HG02981 (cell line): Measurements from ENCODE around the gene ZNF14.
"Not testable (repeated sequence)": the region's sequence is repeated elsewhere in the genome, so short reads cannot be mapped to it uniquely, and the experiment has no call there.

Experiments used
- ATAC-seq: cut with Tn5 transposase; IDR thresholded peaks from one replicate; pipeline ENCODE4 v1.9.1; 2021; ENCODE audit warnings: mild to moderate bottlenecking, moderate library complexity; ENCODE audit not compliant: unreplicated experiment

The ZNF14 gene

DNA sequence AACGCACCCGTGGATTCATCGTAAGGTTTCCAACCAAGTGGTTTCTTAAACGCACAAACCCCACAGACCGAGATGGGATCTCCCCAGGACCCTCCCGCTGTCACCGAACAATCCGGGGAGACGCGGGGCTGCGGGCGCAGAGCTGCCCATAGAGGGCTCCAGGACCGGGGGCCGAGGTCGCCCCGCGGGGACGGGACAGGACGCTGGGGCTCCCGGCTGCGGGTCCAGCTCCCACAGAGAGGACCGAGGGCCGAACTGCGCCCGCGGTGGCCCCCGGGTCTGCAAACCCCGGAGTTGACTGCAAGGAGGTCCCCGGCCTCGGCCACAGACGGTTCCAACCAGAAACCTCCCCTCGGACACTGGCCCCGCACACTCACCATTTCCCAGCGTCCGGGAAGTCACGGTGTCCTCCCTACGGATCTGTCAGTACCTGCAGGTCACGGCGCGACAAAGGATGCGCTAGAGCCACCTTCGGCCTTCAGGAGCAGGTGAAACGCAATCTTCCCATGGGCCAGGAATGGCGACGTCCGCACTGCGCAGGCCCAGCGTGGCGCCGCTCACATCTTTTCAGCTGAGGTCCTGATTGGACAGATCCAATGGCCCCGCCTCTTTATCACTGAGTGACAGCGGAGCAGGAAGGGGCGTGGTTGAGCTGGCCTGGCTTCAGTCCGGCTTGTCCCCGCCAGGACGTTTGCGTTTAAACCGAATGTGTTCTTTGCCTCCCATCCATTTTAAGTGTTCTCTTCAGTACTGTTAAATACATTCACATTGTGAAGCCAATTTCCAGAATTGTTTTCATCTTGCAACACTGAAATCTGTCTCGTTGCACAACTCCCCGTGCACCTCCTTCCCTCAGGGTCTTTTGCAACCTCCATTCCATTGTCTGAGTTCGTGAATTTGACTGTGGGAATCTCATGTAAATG lies at the start of gene ZNF14:
TSS of gene ZNF14 (minus strand) at position 534 of the 923 bp plus-strand sequence. CDS start at position 380, 154 bp downstream.
- ATAC-seq = peak; percentile 95

DNA sequence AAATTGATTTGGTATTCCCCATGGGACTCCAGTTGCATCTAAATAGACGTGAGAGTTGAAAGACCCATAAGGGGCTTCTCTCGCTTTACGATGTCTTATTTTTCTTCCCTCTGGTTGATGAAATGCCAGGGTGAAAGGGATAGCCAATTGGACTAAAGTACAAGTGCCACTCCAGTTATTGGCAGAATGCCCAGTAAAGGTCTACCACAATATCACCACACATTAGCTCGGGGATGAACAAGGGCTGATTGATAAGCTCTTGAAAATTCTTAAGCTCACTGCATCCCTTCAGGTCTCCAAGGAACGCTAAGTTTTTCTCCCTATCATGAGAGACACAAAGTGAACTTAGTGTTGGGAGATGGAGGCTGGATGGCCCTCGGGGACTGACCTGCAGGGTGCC lies 48.9 kb upstream of the ZNF14 start:
- not testable (repeated sequence) for ATAC-seq

DNA sequence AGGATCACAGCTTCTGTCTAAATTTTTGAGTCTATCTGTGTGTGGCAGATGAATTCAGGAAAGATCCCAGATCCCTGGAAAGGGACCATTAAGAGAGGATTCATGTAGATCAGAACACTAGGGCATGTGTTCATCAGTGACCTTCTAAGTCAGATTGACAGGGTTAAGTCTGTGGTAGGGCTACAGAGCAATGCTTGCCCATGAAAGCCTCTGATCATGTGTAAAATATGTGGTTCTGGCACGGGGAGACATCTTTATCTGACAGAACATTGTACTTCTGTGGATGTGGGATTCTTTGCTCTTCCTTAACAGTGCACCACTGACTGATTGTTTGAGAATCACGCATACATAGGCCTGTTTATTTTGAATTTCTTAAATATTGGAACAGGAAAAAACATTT lies 45.8 kb upstream of the ZNF14 start:
- no peak for ATAC-seq

DNA sequence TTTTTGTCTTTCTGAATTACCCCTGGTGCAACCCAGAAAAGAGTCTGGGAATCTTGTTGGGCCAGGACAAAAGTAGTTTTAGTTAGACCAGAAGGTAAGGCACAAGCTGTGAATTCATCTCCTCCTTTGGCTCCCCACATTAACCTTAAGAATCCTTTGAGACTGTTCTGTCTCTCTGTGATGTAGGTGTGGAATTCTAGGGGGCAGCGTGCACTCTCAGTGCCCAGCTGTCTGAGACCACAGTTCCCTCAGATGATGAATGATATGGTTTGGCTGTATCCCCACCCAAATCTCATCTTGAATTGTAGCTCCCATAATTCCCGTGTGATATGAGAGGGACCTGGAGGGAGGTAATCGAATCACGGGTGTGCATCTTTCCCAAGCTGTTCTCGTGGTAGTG lies 44.8 kb upstream of the ZNF14 start:
- no peak for ATAC-seq

DNA sequence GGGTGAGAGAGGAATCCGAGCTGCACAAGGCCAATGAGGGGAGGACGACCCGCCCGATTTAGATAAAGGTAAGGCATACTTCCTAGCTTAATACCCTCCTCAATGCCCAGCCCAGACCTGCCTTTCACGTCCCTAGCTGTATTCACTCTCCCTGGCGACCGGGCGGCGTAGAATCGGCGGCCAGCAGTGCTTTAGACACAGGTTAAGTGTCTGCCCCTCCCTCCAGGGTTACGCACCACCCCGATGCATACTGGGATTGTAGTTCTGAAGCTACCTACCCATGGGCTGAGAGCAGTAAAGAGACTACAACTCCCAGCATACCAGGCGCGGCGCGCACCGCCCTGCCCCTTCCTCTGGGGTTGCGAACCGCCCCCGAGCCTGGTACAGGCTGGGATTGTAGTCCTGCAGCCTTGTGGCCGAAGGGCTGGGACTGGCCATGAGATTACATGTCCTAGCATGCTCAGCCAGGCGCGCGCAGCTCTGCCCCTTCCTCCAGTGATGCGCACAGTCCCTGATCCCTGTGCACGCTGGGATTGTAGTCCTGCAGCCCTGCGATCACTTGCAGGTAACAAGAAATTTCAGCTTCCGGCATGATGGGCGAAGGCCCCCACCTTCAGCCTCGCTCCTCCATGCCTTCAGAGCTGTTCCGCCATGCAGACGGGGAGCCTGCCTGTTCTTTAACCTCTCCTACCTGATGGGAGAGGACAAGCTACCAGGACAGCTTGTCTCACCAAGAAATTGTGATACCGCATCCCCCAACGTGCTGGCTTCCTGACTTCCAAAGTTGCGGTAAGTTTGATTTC lies 43.5 kb upstream of the ZNF14 start:
- ATAC-seq = peak; percentile 97

DNA sequence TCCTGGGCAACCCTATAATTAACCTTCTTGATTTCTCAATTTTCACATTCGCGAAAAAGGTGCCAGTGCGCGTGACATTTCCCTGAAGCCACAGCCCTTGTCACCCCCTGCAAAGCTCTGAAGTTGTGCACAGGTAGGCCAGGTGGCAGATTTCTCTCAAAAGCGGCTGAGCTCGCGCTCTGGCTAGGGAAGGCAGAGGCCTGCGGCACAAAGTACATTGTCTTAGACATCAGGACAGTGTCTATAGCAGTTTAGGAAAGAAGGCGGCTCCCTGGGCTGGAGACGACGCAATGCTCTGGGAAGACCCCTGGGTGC lies 42.9 kb upstream of the ZNF14 start:
- peak; percentile 19 for ATAC-seq

DNA sequence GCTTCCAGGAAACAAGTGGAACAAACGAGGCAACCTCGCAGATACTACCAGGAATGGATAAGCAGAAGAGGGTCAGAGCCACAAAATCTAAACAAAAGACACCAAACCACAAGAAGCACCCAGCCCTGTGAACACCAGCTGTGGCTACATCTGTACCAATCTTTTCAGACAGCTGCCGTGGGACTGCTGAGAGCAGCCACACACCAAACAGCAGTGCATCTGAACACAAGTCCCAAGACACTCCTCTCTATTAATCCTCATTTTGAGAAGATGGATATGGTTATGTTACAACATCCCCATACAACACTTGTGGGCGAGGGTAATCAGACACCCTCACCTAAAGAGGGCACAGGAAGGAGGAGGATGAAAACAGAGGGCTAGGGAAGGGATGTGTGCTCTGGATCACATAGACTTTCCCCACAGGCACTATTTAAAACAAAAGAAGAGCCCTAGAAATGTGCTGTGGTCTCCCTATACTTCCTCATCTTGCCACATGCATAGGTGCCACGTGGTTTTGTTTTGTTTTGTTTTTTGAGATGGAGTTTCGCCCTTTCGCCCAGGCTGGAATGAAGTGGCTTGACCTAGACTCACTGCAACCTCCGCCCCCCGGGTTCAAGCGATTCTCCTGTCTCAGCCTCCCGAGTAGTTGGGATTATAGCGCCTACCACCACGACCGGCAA lies 41.6 kb upstream of the ZNF14 start:
- no peak for ATAC-seq

DNA sequence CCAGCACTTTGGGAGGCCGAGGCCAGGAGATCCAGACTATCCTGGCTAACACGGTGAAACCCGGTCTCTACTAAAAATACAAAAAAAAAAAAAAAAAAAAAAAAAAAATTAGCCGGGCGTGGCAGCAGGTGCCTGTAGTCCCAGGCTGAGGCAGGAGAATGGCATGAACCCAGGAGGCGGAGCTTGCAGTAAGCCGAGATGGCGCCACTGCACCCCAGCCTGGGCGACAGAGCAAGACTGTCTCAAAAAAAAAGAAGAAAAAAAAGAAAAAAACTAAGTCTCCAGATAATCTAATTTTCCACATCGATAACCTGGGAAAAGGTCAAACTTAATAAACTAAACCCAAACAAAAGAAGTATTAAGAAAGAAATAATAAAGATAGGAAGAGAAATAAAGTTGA lies 39.1 kb upstream of the ZNF14 start:
- not testable (repeated sequence) for ATAC-seq

DNA sequence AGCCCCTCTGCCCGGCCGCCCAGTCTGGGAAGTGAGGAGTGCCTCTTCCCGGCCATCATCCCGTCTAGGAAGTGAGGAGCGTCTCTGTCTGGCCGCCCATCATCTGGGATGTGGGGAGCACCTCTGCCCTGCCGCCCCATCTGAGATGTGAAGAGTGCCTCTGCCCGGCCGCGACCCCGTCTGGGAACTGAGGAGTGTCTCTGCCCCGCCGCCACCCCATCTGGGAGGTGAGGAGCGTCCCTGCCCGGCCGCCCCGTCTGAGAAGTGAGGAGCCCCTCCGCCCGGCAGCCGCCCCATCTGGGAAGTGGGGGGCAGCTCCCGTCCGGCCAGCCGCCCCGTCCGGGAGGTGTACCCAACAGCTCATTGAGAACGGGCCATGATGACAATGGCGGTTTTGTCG lies 37.1 kb upstream of the ZNF14 start:
- ATAC-seq = not testable (repeated sequence)

DNA sequence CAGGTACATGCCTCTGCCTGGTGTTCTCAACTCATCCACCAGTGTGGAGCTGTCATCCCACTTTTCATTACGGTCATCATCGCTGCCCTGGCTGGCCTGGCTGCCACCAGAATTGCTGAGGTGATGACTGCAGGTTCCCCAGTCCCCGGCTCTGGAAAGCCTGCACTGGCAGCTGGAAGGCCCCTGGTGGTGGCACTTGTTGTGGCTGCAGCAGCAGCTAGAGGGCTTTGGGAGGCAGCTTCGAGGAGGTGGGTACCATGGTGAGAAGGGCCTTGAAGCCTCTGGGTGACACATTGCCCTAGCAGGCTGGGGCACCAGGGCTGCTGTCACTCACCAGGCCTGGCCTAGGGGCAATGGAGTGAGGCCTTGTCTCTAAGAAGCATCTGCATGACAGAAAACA lies 25.3 kb upstream of the ZNF14 start:
- no peak for ATAC-seq

DNA sequence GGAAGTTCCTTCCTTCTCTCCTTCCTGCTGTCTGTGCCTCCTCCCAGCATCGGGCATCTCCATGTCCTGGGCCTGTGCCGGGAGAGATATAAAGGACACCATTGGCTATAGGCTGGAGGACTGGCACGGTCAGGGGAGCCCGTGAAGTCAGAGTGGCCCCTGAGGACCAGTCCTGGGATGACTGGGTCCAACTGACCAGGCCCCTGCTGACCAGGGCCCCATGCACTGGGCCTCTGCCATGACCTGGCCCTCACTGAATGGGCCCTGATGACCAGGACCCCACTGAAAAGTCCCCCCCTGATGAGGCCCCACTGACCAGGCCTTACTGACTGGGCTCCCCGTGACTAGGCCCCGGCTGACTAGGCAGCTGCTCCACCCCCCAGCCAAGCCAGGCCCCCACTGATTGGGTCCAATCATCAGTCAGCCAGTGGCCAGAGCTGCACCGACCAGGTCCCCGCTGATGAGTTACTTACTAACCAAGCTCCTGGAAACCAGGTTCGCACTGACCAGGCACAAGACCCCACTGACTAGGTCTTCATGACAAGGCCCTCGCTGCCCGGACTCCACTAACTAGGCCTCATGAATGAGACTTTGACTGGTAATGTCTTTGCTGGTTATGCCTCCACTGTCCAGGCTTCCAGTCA lies 20.0 kb upstream of the ZNF14 start:
- no peak for ATAC-seq

DNA sequence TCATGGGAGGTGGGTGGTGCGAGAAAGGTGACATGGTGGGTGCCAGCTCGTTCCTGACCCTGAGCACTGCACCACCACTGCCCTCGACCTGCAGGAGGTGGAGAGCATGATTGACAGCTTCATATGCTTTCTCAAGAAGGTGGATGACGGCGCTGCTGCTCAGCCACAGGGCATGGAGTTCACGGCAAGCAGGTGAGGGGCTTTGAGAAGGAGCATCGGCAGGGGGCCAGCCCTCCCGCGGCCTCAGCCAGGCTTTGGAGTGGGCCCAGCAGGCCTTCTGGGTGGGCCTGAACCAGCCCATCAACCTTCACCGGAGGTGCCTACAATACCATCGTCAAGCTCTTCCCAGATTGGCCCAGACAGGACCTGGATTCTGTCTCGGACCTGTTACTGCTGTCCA lies 18.9 kb upstream of the ZNF14 start:
- no peak for ATAC-seq

DNA sequence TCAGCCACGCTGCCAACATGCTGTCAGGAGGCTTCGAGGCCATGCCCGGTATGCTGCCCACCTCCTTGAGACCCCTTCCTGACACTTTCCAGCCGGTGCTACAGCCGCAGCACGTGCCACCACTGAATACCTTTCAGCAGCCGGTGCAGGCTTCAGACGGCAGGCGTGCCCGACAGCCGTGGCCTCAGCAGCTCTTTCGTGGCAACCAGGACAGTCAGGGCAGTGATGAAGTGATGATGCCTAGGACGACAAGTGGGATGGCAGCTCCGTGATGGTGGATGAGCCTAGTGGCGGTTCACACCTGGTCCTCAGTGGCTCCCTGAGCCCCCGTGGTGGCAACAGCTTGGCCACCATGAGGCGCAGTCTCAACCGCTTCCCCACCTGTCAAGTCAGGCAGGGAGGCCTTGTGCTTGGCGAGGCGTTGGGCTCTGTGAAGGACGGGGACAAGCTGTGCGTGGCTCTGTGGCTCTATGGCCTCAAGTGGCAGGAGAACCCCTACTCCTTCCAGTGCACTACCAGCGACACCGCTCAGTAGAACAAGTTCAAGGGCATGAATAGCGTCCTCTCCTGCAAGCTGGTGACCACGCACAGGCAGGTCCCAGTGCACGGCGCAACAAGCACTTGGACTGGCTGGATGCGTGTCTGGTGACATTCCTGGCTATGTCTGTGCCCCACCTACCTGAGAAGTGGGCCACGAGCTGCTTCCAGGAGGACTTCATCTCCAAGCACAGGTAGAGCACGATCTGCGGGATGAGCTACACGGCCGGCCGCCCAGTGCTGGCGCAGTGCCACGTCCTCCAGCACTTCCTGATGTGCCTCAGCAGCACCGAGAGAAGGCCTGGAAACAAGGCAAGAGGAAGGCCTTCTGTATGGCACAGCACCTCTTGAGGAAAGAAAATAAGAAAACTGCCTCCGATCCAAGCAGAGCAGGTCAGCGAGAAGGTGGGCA lies 18.2 kb upstream of the ZNF14 start:
- ATAC-seq = no peak

DNA sequence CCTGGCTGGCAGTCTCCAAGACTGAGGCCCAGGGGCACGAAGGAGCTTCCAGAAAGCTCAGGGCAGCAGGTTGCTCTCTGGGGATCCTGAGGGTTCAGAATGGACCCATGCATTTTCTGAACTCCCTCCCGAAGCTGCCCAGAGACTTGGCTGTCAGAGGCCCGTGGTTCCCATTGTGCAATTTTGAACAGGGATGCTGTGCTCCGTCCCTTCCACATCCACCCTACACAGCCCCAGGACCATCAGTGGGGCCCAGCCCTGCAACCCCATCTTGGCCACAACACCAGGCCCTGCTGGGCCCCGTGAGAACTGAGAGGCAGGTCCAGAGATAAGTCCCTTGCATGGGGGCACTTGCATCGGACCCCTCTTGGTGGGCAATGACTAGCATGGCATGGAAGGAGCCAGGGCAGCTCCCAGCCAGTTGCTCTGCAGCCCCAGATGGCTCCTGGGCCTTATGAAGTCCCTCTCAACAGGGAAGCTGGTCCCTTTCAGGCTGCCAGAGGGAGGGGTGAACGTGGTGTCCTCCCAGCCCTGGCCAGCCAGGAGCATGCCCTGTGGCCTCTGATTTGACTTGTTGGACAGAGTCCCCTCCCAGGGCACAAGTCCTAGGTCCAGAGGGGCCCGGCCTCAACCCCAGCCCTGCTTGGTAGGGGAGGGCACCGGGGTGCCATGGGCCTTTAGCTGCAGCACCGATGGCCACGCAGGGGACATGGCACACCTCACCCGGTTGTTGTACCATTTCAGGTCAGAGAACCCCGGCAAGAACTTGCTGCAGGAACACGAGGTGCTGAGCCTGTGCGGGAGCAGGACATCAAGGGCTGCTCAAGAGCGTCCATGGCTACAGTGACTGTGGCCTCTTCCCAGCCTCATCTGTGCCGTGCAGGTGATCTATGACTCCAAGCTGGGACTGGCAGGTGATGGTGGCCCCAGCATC lies 17.3 kb upstream of the ZNF14 start:
- no peak for ATAC-seq

DNA sequence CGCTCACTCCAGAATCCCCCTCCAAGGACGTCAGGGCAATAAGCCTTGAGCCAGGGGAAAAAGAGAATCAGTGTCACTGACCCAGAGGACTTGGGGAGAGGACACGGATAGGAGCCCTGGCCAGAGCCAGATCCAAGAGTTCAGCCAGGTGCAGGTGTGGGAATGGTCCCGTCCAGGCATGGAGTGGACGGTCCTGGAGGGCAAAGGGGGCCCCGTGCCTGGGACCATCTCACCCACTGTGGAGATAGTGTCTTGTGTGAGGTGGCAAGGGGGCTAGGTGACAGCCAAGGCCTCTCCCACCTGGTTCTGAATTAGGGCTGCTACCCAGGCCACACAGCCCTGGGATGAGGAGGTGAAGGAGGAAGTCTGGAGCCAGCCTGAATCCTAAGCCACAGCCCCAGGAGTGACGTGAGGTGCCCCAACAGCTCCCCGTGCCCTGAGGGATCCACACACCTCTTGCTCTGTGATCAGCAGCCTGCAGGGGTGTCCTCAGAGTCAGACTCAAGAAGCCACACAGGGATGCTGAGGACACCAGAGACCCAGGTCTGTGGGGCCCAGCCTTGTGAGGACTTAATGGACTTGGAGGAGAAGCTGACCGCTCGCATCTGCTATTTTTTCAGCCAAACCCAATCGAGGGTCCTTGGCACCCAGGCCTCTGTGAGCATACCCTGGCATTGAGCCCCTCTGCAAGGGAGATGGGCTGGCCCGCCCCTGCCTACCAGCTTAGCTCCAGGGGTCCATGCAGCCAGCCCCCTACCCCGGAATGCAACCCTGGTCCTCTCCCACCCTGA lies 16.4 kb upstream of the ZNF14 start:
- no peak for ATAC-seq

DNA sequence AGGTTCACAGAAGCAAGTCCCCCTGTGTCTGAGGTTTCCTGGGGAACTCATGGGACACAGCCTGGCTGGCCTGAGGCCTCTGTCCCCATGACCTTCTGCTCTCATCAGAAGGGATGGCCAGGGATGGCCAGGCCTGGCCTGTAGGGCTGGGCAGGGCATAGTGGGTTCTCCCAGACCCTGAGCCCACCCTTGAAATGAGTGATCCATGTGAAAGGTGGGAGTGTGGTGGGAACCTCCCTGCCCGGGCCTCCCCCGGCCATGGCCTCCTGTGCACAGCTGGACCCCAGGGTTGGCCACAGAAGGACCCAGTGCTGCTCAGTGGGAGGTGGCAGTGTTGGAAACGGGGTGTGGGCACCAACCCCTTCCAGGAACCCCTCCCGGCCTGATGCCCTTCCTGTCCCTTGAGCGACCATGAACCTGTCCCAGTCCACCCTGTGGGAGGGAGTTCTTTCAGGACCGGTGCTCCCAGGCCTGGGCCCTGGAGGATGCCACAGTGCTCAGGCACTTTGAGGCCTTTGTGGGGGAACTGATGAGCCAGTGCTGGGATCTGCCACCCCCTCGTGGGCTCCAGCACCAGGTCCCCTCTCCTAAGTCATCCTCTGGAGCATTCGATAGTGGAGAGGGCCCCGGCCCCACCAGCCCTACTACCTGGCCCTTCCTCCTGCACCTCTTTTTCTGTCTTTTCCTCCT lies 15.5 kb upstream of the ZNF14 start:
- no peak for ATAC-seq
